Fibroblast of the aortic adventitia (primary cell): ENCODE data around the gene WSB1. TPM values are rescaled to one million over a fixed set of nuclear protein-coding genes. Genes with fewer than 3 reads are reported as not detected.

Experiments used
- DNase-seq: peaks from one replicate; pipeline ENCODE4 v3.0.0-alpha.2; 2010; ENCODE audit warnings: low read depth
- H3K4me3 ChIP-seq: 2 replicates; pipeline ENCODE4 v1.5.1; 2011; ENCODE audit warnings: low read depth, mild to moderate bottlenecking, control low read depth, low read length, moderate library complexity
- CTCF ChIP-seq: IDR thresholded peaks from 2 replicates; pipeline ENCODE4 v1.5.1; 2011; ENCODE audit warnings: mild to moderate bottlenecking, low read length, control low read depth, inconsistent platforms; ENCODE audit not compliant: insufficient read depth
- total RNA-seq: library from RNA; depleted of rRNA; stranded (reverse); fragments of >200 nt; gene quantifications from 2 replicates; pipeline ENCODE4 v1.2.3, GENCODE V29; 2012; ENCODE audit warnings: low replicate concordance

WSB1 gene
- total RNA-seq, 1 donor: 99.0 TPM

DNA sequence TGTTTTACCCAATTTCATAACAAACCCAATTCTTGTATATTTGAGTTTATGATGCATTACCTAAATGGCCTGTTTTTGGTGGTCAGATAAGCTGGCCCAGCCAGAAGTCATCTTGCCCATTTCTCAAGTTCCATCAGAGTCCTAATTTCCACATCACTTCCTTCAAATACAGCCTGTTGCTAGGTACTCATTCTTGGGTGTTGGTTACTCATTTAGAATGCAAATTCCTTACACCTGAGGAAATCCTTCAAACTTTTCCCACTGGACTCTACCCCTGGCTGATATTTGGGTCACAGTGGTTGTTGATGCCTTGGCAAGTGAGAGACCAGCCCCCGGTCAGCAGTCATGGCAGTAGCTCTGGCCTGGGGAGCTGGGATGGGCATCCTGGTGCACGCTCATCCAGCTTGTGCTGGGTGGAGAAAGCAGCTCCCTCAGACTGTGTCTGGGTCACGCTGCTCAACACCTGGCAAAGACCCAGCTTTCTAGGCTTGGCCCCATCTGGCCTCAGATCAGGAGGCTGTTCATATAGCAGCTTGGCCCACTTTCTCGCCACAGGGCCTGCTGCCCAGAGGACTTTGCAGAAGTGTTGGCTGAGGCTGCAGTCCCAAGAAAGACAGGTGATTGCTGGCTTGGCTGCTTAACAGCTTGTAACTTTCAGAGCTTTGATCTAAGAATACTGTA is 25.8 kb downstream of the WSB1 start:
- TF ChIP-seq CTCF: no peak
- H3K4me3 ChIP-seq: no peak overlapping the region
- DNase-seq: peak; percentile 96

- no peak for TF ChIP-seq CTCF
- no peak overlapping the region for H3K4me3 ChIP-seq
- DNase-seq: no peak
These were observed 26.3 kb downstream of the WSB1 start for GRCh38 chr17:27320222-27320560.

DNA sequence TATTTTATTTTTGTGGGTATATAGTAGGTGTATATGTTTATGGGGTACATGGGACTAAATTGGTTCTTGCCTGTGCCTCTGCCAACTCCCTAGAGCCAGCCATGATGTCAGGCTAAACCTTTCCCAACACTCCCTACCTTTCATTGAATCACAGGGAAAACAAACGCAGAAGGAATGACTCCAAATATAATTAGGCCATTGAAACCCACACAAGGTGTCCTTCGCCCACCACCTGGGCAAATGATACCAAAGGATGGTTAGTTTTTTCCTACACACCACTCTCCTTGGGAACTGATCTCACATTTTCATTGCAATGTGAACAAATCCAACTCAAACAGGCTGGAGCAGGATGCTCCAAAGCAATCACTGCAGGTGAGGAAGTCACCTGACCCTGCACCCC is 27.5 kb downstream of the WSB1 start:
- H3K4me3 ChIP-seq: no peak overlapping the region
- no peak for DNase-seq
- no peak for TF ChIP-seq CTCF

DNA sequence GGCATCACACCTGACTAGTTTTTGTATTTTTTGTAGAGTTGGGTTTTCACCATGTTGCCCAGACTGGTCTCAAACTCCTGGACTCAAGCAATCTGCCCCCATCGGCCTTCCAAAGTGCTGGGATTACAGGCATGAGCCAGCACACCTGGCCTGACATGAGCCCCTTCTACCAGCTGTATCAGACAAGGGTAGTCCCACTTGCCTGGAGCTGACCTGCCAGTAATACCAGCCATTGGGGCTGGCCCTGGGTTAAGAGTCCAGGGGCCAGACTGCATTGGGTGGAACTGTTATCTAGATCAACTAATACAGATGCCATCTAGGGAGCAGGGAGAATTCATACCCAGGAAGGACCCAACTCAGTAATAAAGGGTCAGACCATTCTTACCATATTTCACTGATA is 28.1 kb downstream of the WSB1 start:
- TF ChIP-seq CTCF: no peak
- DNase-seq: no peak
- H3K4me3 ChIP-seq: no peak overlapping the region

- no peak for DNase-seq
- no peak for TF ChIP-seq CTCF
- no peak overlapping the region for H3K4me3 ChIP-seq
These were observed 29.0 kb downstream of the WSB1 start for GRCh38 chr17:27322690-27323508.

GRCh38 chr17:27323538-27324215 is 29.8 kb downstream of the WSB1 start:
- TF ChIP-seq CTCF: no peak
- DNase-seq: peak; percentile 83
- H3K4me3 ChIP-seq: no peak overlapping the region
